Adrenal gland (tissue), 5 donors: ENCODE data around the gene FGFR3.

ENCODE experiments used
- POLR2A ChIP-seq, 2 donors: fragments of 450-650 bp; IDR thresholded peaks; one replicate each; pipeline ENCODE4 v1.6.1; 2017; ENCODE audit warnings: antibody characterized with exemption in 2 of 2, mild to moderate bottlenecking in 2 of 2, moderate library complexity in 1 of 2
- TF ChIP-seq, protein P1 (sequence below), 6 experiments: fragments of 450-650 bp in 4 of 6; fragments of 200-600 bp in 2 of 6; sonication (generic) in 1 of 6; IDR thresholded peaks; 1 replicate in 5 of 6; 2 replicates in 1 of 6; pipeline versions ENCODE4 v1.5.1 to v1.8.0; 2016 to 2021; ENCODE audit warnings: antibody characterized with exemption in 6 of 6, mild to moderate bottlenecking in 2 of 6, moderate library complexity in 1 of 6
- donor health status: DM: no; HTN: no; CAD: no.

DNA sequence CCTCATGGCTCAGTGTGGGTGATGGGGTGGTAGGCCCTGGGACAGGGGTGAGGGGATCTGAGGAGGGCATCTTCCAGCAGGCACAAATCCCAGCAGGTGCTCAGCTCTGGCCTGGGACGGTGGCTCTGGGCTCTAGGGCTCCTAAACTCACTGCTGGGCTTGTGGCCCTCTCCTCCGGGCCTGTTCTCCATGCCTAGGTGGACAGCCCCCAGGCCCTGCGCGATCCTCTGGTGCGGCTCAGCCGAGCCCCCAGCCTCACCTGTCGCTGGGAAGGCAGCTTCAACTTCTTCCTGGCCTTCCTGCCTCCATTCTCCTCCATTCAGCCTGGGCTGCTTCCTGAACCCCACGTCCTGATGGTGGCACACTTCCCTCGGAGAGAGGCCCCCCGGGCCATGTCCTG lies 19.3 kb upstream of the FGFR3 start:
- TF ChIP-seq POLR2A (IDR thresholded peaks at IDR 0.05) = no peak
- TF ChIP-seq, protein P1, sequence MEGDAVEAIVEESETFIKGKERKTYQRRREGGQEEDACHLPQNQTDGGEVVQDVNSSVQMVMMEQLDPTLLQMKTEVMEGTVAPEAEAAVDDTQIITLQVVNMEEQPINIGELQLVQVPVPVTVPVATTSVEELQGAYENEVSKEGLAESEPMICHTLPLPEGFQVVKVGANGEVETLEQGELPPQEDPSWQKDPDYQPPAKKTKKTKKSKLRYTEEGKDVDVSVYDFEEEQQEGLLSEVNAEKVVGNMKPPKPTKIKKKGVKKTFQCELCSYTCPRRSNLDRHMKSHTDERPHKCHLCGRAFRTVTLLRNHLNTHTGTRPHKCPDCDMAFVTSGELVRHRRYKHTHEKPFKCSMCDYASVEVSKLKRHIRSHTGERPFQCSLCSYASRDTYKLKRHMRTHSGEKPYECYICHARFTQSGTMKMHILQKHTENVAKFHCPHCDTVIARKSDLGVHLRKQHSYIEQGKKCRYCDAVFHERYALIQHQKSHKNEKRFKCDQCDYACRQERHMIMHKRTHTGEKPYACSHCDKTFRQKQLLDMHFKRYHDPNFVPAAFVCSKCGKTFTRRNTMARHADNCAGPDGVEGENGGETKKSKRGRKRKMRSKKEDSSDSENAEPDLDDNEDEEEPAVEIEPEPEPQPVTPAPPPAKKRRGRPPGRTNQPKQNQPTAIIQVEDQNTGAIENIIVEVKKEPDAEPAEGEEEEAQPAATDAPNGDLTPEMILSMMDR (IDR thresholded peaks at IDR 0.05) = no peak
